Neural cell (in vitro differentiated cells): ENCODE results near the gene ARRB1. TPM values are rescaled to one million over a fixed set of nuclear protein-coding genes. Genes with fewer than 3 reads are reported as not detected.

Source experiments
- H2AFZ ChIP-seq: fragments of 200-600, 300-800 bp; sonication (generic), shearing (Covaris generic); 2 replicates; pipeline ENCODE4 v1.6.0; 2014; ENCODE audit warnings: low read depth, mild to moderate bottlenecking, antibody characterized with exemption, low read length, moderate library complexity
- H3F3A ChIP-seq: fragments of 200-600 bp; shearing (Covaris generic); 2 replicates; pipeline ENCODE4 v1.6.1; 2016; ENCODE audit warnings: mild to moderate bottlenecking, moderate library complexity, mixed read lengths, antibody characterized with exemption, low read length; ENCODE audit not compliant: insufficient read depth, poor library complexity, severe bottlenecking
- H3K27ac ChIP-seq: fragments of 200-600, 300-800 bp; sonication (generic), shearing (Covaris generic); 2 replicates; pipeline ENCODE4 v1.5.1; 2014; ENCODE audit warnings: mild to moderate bottlenecking, low read length, moderate library complexity
- H3K27me3 ChIP-seq: fragments of 300-800, 200-600 bp; sonication (generic), shearing (Covaris generic); 2 replicates; pipeline ENCODE4 v1.6.0; 2014; ENCODE audit warnings: mild to moderate bottlenecking, low read depth, low read length, moderate library complexity; ENCODE audit not compliant: insufficient read depth
- H3K36me3 ChIP-seq: fragments of 300-800, 200-600 bp; sonication (generic), shearing (Covaris generic); 2 replicates; pipeline ENCODE4 v1.5.1; 2014; ENCODE audit warnings: mild to moderate bottlenecking, antibody characterized with exemption, low read length, moderate library complexity; ENCODE audit not compliant: insufficient read depth
- H3K4me2 ChIP-seq: fragments of 300-800, 200-600 bp; sonication (generic), shearing (Covaris generic); 2 replicates; pipeline ENCODE4 v1.6.0; 2014; ENCODE audit warnings: mild to moderate bottlenecking, low read length
- H3K4me3 ChIP-seq: fragments of 300-800, 200-600 bp; sonication (generic), shearing (Covaris generic); 2 replicates; pipeline ENCODE4 v1.5.1; 2014; ENCODE audit warnings: mild to moderate bottlenecking, low read length, moderate library complexity
- H3K79me2 ChIP-seq: fragments of 200-600 bp; shearing (Covaris generic); replicated peaks from 2 replicates; pipeline ENCODE4 v1.6.0; 2014; ENCODE audit warnings: mild to moderate bottlenecking, low read length, moderate library complexity; ENCODE audit not compliant: insufficient read depth
- H3K9ac ChIP-seq: fragments of 300-800, 200-600 bp; sonication (generic), shearing (Covaris generic); 2 replicates; pipeline ENCODE4 v1.6.1; 2016; ENCODE audit warnings: mild to moderate bottlenecking, low read length, mixed read lengths
- H3K9me2 ChIP-seq: fragments of 200-600 bp; shearing (Covaris generic); 2 replicates; pipeline ENCODE4 v1.6.1; 2016; ENCODE audit warnings: mild to moderate bottlenecking, low read length, mixed read lengths; ENCODE audit not compliant: insufficient read depth
- H3K9me3 ChIP-seq: fragments of 200-600, 300-800 bp; sonication (generic), shearing (Covaris generic); 2 replicates; pipeline ENCODE4 v1.6.1; 2016; ENCODE audit warnings: mild to moderate bottlenecking, mixed run types, low read length, moderate library complexity, mixed read lengths
- H4K20me1 ChIP-seq: fragments of 200-600 bp; shearing (Covaris generic); 2 replicates; pipeline ENCODE4 v1.6.1; 2016; ENCODE audit warnings: mild to moderate bottlenecking, mixed run types; ENCODE audit not compliant: insufficient read depth
- EP300 ChIP-seq: fragments of 450-650 bp; conservative IDR thresholded peaks from 2 replicates; pipeline ENCODE4 v1.6.1; 2014; ENCODE audit warnings: antibody characterized with exemption, mild to moderate bottlenecking, moderate library complexity; ENCODE audit not compliant: poor library complexity, severe bottlenecking
- EZH2 ChIP-seq: fragments of 200-600, 300-800 bp; shearing (Covaris generic), sonication (generic); IDR thresholded peaks from 2 replicates; pipeline ENCODE4 v1.6.1; 2014; ENCODE audit warnings: antibody characterized with exemption, low read length, borderline replicate concordance, mild to moderate bottlenecking; ENCODE audit not compliant: insufficient read depth, poor library complexity, severe bottlenecking
- MXI1 ChIP-seq: fragments of 450-650 bp; conservative IDR thresholded peaks from 2 replicates; pipeline ENCODE4 v1.6.1; 2014; ENCODE audit warnings: antibody characterized with exemption, mild to moderate bottlenecking; ENCODE audit not compliant: poor library complexity, severe bottlenecking
- POLR2AphosphoS5 ChIP-seq: IDR thresholded peaks from 2 replicates; pipeline ENCODE4 v1.6.1; 2012
- RAD21 ChIP-seq: fragments of 450-650 bp; conservative IDR thresholded peaks from 2 replicates; pipeline ENCODE4 v1.6.1; 2014; ENCODE audit warnings: antibody characterized with exemption, mild to moderate bottlenecking, moderate library complexity
- SMC3 ChIP-seq: fragments of 450-650 bp; conservative IDR thresholded peaks from 2 replicates; pipeline ENCODE4 v1.6.1; 2014; ENCODE audit warnings: antibody characterized with exemption, mild to moderate bottlenecking, moderate library complexity; ENCODE audit not compliant: poor library complexity
- TAF1 ChIP-seq: IDR thresholded peaks from 2 replicates; pipeline ENCODE4 v1.6.1; 2012; ENCODE audit warnings: low read depth
- polyA plus RNA-seq: library from polyadenylated mRNA; depleted of rRNA; stranded (reverse); fragments of >200 nt; gene quantifications from 2 replicates; pipeline ENCODE4 v1.2.3, GENCODE V29; 2014
- TF ChIP-seq, protein P1 (sequence below): IDR thresholded peaks from 2 replicates; pipeline ENCODE4 v1.6.1; 2012; ENCODE audit warnings: borderline replicate concordance
- TF ChIP-seq, protein P2 (sequence below): fragments of 450-650 bp; IDR thresholded peaks from 2 replicates; pipeline ENCODE4 v1.5.1; 2014; ENCODE audit warnings: antibody characterized with exemption, mild to moderate bottlenecking, moderate library complexity; ENCODE audit not compliant: poor library complexity, severe bottlenecking

Gene ARRB1
- polyA plus RNA-seq, 1 donor from 2014 or later: 5.7 TPM

DNA sequence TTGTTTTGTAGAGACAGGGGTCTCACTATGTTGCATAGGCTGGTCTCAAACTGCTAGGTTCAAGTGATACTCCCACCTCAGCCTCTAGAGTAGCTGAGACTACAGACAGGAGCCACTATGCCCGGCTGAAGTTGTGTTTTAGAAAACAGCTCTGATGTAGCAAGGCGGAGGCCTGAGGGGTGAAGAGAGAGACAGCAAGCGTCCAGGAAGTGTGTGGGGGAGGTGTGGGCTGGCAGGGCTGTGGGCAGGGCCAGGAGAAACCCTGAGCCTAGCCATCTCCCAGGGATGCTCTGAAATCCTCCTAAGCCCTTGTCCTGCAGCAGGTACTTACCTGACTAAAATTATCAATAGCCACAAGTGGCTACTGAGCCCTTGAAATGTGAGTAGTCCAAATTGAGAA lies 31.8 kb upstream of the ARRB1 start:
- Histone ChIP-seq H2AFZ (no peak overlapping the region), H3K79me2 (no peaks in the 10 kb centered on the region), H3K36me3 (no peaks in the 10 kb centered on the region)

DNA sequence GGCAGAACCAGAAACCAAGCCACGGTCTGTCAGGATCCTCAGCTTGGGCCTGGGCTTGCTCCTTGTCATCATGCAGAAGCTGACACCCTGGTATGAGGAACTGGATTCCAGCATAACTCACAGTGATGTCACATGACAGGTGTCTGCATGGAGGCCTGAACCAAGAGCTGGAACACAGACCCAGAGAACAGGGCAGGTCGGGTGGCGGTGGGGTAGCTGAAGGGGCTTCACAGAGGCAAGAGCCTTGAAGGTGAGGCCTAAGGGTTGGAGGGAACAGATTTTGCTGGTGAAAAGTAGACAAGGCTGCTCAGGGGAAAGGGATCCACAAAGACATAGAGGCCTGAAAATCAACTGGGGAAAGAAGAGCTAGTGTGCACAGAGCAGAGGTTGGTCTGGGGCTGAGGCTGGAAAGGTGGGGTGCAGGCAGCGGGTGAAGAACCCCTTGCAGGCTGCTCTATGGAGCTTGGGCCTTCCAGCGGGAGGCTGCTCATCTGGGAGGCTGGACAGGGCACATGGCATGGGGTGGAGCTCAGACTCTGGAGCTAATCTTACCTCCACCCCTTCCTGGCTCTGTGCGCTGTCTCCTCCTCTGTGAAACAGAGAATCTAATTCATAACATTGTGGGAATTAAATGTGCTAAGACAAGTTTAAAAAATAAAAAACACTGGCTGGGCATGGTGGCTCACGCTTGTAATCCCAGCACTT lies 29.4 kb upstream of the ARRB1 start:
- Histone ChIP-seq H3K27ac (no peak overlapping the region), H3K27me3 (no peaks in the 10 kb centered on the region), H3K79me2 (no peaks in the 10 kb centered on the region), H3K9me2 (no peaks in the 10 kb centered on the region), H3K36me3 (no peaks in the 10 kb centered on the region), H3K4me2 (no peak overlapping the region), H3K9me3 (no peaks in the 10 kb centered on the region), H3K4me3 (no peak overlapping the region), H2AFZ (no peak overlapping the region), H4K20me1 (no peaks in the 10 kb centered on the region), H3K9ac (no peak overlapping the region), H3F3A (no peaks in the 10 kb centered on the region)
- TF ChIP-seq, protein P1, sequence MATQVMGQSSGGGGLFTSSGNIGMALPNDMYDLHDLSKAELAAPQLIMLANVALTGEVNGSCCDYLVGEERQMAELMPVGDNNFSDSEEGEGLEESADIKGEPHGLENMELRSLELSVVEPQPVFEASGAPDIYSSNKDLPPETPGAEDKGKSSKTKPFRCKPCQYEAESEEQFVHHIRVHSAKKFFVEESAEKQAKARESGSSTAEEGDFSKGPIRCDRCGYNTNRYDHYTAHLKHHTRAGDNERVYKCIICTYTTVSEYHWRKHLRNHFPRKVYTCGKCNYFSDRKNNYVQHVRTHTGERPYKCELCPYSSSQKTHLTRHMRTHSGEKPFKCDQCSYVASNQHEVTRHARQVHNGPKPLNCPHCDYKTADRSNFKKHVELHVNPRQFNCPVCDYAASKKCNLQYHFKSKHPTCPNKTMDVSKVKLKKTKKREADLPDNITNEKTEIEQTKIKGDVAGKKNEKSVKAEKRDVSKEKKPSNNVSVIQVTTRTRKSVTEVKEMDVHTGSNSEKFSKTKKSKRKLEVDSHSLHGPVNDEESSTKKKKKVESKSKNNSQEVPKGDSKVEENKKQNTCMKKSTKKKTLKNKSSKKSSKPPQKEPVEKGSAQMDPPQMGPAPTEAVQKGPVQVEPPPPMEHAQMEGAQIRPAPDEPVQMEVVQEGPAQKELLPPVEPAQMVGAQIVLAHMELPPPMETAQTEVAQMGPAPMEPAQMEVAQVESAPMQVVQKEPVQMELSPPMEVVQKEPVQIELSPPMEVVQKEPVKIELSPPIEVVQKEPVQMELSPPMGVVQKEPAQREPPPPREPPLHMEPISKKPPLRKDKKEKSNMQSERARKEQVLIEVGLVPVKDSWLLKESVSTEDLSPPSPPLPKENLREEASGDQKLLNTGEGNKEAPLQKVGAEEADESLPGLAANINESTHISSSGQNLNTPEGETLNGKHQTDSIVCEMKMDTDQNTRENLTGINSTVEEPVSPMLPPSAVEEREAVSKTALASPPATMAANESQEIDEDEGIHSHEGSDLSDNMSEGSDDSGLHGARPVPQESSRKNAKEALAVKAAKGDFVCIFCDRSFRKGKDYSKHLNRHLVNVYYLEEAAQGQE: no peak
- TF ChIP-seq, protein P2, sequence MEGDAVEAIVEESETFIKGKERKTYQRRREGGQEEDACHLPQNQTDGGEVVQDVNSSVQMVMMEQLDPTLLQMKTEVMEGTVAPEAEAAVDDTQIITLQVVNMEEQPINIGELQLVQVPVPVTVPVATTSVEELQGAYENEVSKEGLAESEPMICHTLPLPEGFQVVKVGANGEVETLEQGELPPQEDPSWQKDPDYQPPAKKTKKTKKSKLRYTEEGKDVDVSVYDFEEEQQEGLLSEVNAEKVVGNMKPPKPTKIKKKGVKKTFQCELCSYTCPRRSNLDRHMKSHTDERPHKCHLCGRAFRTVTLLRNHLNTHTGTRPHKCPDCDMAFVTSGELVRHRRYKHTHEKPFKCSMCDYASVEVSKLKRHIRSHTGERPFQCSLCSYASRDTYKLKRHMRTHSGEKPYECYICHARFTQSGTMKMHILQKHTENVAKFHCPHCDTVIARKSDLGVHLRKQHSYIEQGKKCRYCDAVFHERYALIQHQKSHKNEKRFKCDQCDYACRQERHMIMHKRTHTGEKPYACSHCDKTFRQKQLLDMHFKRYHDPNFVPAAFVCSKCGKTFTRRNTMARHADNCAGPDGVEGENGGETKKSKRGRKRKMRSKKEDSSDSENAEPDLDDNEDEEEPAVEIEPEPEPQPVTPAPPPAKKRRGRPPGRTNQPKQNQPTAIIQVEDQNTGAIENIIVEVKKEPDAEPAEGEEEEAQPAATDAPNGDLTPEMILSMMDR: no peak
- TF ChIP-seq EZH2 (no peak), RAD21 (no peak), POLR2AphosphoS5 (no peak), EP300 (no peak), MXI1 (no peak), SMC3 (no peak), TAF1 (no peak)

More for the DNA sequence above, 31.8 kb upstream of the ARRB1 start:
- TF ChIP-seq MXI1: no peak
- no peak for TF ChIP-seq EP300
- no peak for TF ChIP-seq TAF1
- no peak for TF ChIP-seq RAD21
- TF ChIP-seq, protein P2: no peak
- no peak for TF ChIP-seq EZH2
- TF ChIP-seq SMC3: no peak
- TF ChIP-seq, protein P1: no peak
- no peak for TF ChIP-seq POLR2AphosphoS5
- no peaks in the 10 kb centered on the region for H4K20me1 ChIP-seq
- H3F3A ChIP-seq: no peaks in the 10 kb centered on the region
- H3K4me2 ChIP-seq: no peak overlapping the region
- no peaks in the 10 kb centered on the region for H3K9me3 ChIP-seq
- H3K27me3 ChIP-seq: no peaks in the 10 kb centered on the region
- no peak overlapping the region for H3K4me3 ChIP-seq
- no peak overlapping the region for H3K27ac ChIP-seq
- H3K9ac ChIP-seq: no peak overlapping the region
- no peaks in the 10 kb centered on the region for H3K9me2 ChIP-seq
